Vagina (tissue), 2 donors: Measurements from ENCODE around the gene TANGO6.

Source experiments
- POLR2AphosphoS5 ChIP-seq, 2 donors: sonication (generic); formaldehyde crosslinking; IDR thresholded peaks; one replicate each; pipeline ENCODE4 v1.9.0; 2017; ENCODE audit warnings: antibody characterized with exemption in 2 of 2, mild to moderate bottlenecking in 2 of 2, low read depth in 1 of 2; ENCODE audit not compliant: insufficient read depth in 1 of 2
- TF ChIP-seq, protein P1 (sequence below), 3 experiments: fragments of 450-650 bp in 2 of 3; fragments of 200-600 bp in 1 of 3; sonication (generic) in 1 of 3; IDR thresholded peaks; one replicate each; pipeline ENCODE4 v1.5.1; 2017 to 2019; ENCODE audit warnings: antibody characterized with exemption in 3 of 3, mild to moderate bottlenecking in 2 of 3, moderate library complexity in 2 of 3

DNA sequence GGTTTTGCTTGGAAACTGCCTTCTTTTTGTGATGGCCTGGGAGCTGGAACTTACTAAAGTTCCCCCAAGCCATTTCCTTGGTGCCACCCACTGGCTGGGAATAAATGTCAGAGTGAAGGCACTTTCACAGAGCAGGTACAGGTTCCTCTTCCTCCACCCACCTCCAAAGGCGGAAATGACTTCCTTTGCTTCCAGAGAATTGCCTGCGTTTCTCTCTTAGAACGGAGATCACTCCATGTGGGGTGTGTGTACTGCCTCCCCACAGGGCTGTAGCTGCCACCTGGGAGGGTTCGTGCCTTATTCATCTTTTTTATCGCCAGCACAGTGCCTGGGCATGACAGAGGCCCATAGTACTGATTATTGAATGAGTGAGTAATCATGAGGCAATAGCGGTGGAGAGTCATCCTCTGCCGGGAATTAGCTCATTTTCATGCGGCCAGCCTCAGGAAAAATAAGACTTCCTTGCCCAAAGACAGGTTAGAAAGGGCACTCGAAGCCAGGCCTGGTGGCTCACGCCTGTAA is 229.9 kb downstream of the TANGO6 start:
- TF ChIP-seq POLR2AphosphoS5 (IDR thresholded peaks at IDR 0.05; ENCODE audit: insufficient read depth in 1 of 2, low read depth in 1 of 2) = peak in 1 of 2 donors; percentile 72
- TF ChIP-seq, protein P1, sequence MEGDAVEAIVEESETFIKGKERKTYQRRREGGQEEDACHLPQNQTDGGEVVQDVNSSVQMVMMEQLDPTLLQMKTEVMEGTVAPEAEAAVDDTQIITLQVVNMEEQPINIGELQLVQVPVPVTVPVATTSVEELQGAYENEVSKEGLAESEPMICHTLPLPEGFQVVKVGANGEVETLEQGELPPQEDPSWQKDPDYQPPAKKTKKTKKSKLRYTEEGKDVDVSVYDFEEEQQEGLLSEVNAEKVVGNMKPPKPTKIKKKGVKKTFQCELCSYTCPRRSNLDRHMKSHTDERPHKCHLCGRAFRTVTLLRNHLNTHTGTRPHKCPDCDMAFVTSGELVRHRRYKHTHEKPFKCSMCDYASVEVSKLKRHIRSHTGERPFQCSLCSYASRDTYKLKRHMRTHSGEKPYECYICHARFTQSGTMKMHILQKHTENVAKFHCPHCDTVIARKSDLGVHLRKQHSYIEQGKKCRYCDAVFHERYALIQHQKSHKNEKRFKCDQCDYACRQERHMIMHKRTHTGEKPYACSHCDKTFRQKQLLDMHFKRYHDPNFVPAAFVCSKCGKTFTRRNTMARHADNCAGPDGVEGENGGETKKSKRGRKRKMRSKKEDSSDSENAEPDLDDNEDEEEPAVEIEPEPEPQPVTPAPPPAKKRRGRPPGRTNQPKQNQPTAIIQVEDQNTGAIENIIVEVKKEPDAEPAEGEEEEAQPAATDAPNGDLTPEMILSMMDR (IDR thresholded peaks at IDR 0.05) = no peak
